ENCODE data around the gene MSANTD3.

DNA sequence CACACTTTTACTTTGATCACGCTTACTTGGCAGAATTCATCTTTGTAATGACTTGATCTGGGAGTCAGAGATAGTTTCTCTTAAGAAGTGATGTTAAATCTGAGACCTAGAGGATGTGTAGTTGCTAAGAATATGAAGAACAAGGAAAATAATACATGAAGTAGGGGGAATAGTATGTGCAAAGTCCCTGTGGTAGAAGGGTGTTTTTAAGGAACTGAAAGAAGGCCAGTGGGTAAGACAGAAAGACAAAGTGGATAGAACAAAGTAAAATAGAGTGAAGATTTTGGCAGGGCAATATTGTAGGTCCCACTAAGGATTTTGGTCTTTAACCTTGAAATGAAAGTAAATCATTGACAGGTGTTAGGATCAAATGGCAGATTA is 17.8 kb upstream of the MSANTD3 start:
- TF ChIP-seq, protein P1, sequence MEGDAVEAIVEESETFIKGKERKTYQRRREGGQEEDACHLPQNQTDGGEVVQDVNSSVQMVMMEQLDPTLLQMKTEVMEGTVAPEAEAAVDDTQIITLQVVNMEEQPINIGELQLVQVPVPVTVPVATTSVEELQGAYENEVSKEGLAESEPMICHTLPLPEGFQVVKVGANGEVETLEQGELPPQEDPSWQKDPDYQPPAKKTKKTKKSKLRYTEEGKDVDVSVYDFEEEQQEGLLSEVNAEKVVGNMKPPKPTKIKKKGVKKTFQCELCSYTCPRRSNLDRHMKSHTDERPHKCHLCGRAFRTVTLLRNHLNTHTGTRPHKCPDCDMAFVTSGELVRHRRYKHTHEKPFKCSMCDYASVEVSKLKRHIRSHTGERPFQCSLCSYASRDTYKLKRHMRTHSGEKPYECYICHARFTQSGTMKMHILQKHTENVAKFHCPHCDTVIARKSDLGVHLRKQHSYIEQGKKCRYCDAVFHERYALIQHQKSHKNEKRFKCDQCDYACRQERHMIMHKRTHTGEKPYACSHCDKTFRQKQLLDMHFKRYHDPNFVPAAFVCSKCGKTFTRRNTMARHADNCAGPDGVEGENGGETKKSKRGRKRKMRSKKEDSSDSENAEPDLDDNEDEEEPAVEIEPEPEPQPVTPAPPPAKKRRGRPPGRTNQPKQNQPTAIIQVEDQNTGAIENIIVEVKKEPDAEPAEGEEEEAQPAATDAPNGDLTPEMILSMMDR (conservative IDR thresholded peaks at IDR 0.05; ENCODE audit: low read depth in 2 of 2): no peak
- TF ChIP-seq POLR2AphosphoS5 (IDR thresholded peaks at IDR 0.05; ENCODE audit: low read depth): no peak
- no peak for TF ChIP-seq JUNB (IDR thresholded peaks at IDR 0.05; ENCODE audit: unreplicated experiment)
- TF ChIP-seq EZH2 (IDR thresholded peaks at IDR 0.05; ENCODE audit: low read depth, unreplicated experiment): no peak
- TF ChIP-seq, protein P2, sequence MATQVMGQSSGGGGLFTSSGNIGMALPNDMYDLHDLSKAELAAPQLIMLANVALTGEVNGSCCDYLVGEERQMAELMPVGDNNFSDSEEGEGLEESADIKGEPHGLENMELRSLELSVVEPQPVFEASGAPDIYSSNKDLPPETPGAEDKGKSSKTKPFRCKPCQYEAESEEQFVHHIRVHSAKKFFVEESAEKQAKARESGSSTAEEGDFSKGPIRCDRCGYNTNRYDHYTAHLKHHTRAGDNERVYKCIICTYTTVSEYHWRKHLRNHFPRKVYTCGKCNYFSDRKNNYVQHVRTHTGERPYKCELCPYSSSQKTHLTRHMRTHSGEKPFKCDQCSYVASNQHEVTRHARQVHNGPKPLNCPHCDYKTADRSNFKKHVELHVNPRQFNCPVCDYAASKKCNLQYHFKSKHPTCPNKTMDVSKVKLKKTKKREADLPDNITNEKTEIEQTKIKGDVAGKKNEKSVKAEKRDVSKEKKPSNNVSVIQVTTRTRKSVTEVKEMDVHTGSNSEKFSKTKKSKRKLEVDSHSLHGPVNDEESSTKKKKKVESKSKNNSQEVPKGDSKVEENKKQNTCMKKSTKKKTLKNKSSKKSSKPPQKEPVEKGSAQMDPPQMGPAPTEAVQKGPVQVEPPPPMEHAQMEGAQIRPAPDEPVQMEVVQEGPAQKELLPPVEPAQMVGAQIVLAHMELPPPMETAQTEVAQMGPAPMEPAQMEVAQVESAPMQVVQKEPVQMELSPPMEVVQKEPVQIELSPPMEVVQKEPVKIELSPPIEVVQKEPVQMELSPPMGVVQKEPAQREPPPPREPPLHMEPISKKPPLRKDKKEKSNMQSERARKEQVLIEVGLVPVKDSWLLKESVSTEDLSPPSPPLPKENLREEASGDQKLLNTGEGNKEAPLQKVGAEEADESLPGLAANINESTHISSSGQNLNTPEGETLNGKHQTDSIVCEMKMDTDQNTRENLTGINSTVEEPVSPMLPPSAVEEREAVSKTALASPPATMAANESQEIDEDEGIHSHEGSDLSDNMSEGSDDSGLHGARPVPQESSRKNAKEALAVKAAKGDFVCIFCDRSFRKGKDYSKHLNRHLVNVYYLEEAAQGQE (IDR thresholded peaks at IDR 0.05; ENCODE audit: unreplicated experiment): no peak
- no peak for TF ChIP-seq EZH2phosphoT487 (IDR thresholded peaks at IDR 0.05; ENCODE audit: unreplicated experiment)
- TF ChIP-seq CREB1 (CRISPR knock-in tag; IDR thresholded peaks at IDR 0.05; ENCODE audit: low read depth): no peak
- TF ChIP-seq ZNF331 (CRISPR knock-in tag; IDR thresholded peaks at IDR 0.05; ENCODE audit: low read depth): no peak

All from GM23338 (cell line).